Measurements from ENCODE around the gene MTUS2.
"Not testable (repeated sequence)": the region's sequence is repeated elsewhere in the genome, so short reads cannot be mapped to it uniquely, and the experiment has no call there.

The MTUS2 gene

GRCh38 chr13:29345860-29346582, 525.9 kb downstream of the MTUS2 start:
- DNase-seq, result not testable (repeated sequence)

GRCh38 chr13:29355029-29355428, 534.9 kb downstream of the MTUS2 start:
- no peak for DNase-seq

GRCh38 chr13:29359181-29359580, 539.0 kb downstream of the MTUS2 start:
- no peak for DNase-seq

GRCh38 chr13:29361716-29362115, 541.6 kb downstream of the MTUS2 start:
- DNase-seq, result no peak

GRCh38 chr13:29362849-29363604, 542.9 kb downstream of the MTUS2 start:
- DNase-seq, result peak; percentile 45

GRCh38 chr13:29369060-29369743, 549.1 kb downstream of the MTUS2 start:
- peak; percentile 21 for DNase-seq

- DNase-seq, result no peak
Observed at GRCh38 chr13:29379281-29379680, 559.1 kb downstream of the MTUS2 start.

- DNase-seq, result no peak
Observed at GRCh38 chr13:29379865-29380264, 559.7 kb downstream of the MTUS2 start.

GRCh38 chr13:29382021-29382420, 561.9 kb downstream of the MTUS2 start:
- DNase-seq, result no peak

- no peak for DNase-seq
Observed at GRCh38 chr13:29383476-29383875, 563.3 kb downstream of the MTUS2 start.

- DNase-seq, result no peak
Observed at GRCh38 chr13:29384466-29384865, 564.3 kb downstream of the MTUS2 start.

- no peak for DNase-seq
Observed at GRCh38 chr13:29384871-29385270, 564.7 kb downstream of the MTUS2 start.

GRCh38 chr13:29386246-29386645, 566.1 kb downstream of the MTUS2 start:
- no peak for DNase-seq

- DNase-seq, result not testable (repeated sequence)
Observed at GRCh38 chr13:29390598-29390997, 570.5 kb downstream of the MTUS2 start.

- DNase-seq, result no peak
Observed at GRCh38 chr13:29396446-29396845, 576.3 kb downstream of the MTUS2 start.

- DNase-seq, result no peak
Observed at GRCh38 chr13:29397265-29397664, 577.1 kb downstream of the MTUS2 start.

GRCh38 chr13:29402166-29402636, 582.1 kb downstream of the MTUS2 start:
- no peak for DNase-seq

GRCh38 chr13:29405401-29405800, 585.3 kb downstream of the MTUS2 start:
- DNase-seq, result no peak

- no peak for DNase-seq
Observed at GRCh38 chr13:29411481-29411880, 591.3 kb downstream of the MTUS2 start.

GRCh38 chr13:29418026-29418425, 597.9 kb downstream of the MTUS2 start:
- DNase-seq, result no peak

GRCh38 chr13:29421118-29421517, 601.0 kb downstream of the MTUS2 start:
- no peak for DNase-seq

- no peak for DNase-seq
Observed at GRCh38 chr13:29422015-29422414, 601.9 kb downstream of the MTUS2 start.

GRCh38 chr13:29423050-29423449, 602.9 kb downstream of the MTUS2 start:
- DNase-seq, result no peak

GRCh38 chr13:29427937-29428309, 607.8 kb downstream of the MTUS2 start:
- no peak for DNase-seq
